ENCODE results near the gene CORO1C. TPM values are rescaled to one million over a fixed set of nuclear protein-coding genes. Genes with fewer than 3 reads are reported as not detected.
A peak's percentile ranks its signal among the peaks of the same experiment; 100 is the strongest.

The CORO1C gene
- total and polyA plus RNA-seq, 9 of the 15 experiments (the other 6 are each of a cell fraction or from before 2014, with no cell fraction given) = 55.2 to 280 (median 150) TPM

GRCh38 chr12:108729612-108730364 is 1.5 kb downstream of the CORO1C start (continued):
- TF ChIP-seq E4F1 (CRISPR knock-in tag; IDR thresholded peaks at IDR 0.05; ENCODE audit: borderline replicate concordance) = no peak
- no peak for TF ChIP-seq ESRRB (CRISPR knock-in tag; IDR thresholded peaks at IDR 0.05; ENCODE audit: borderline replicate concordance)
- no peak for TF ChIP-seq ZHX1 (conservative IDR thresholded peaks at IDR 0.05; ENCODE audit: low read length)
- peak; percentile 65 for TF ChIP-seq ZNF431 (CRISPR knock-in tag; IDR thresholded peaks at IDR 0.05)
- no peak for TF ChIP-seq PBX2 (CRISPR knock-in tag; IDR thresholded peaks at IDR 0.05; ENCODE audit: low read depth)
- peak; percentile 76 for TF ChIP-seq PBX2 (tag; conservative IDR thresholded peaks at IDR 0.05; ENCODE audit: low read depth)
- TF ChIP-seq, protein P1, sequence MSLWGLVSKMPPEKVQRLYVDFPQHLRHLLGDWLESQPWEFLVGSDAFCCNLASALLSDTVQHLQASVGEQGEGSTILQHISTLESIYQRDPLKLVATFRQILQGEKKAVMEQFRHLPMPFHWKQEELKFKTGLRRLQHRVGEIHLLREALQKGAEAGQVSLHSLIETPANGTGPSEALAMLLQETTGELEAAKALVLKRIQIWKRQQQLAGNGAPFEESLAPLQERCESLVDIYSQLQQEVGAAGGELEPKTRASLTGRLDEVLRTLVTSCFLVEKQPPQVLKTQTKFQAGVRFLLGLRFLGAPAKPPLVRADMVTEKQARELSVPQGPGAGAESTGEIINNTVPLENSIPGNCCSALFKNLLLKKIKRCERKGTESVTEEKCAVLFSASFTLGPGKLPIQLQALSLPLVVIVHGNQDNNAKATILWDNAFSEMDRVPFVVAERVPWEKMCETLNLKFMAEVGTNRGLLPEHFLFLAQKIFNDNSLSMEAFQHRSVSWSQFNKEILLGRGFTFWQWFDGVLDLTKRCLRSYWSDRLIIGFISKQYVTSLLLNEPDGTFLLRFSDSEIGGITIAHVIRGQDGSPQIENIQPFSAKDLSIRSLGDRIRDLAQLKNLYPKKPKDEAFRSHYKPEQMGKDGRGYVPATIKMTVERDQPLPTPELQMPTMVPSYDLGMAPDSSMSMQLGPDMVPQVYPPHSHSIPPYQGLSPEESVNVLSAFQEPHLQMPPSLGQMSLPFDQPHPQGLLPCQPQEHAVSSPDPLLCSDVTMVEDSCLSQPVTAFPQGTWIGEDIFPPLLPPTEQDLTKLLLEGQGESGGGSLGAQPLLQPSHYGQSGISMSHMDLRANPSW (CRISPR knock-in tag; IDR thresholded peaks at IDR 0.05) = no peak
- TF ChIP-seq ARHGAP35 (IDR thresholded peaks at IDR 0.05; ENCODE audit: partially characterized antibody) = no peak
- TF ChIP-seq ZNF77 (CRISPR knock-in tag; IDR thresholded peaks at IDR 0.05) = no peak
- TF ChIP-seq SMARCA4 (IDR thresholded peaks at IDR 0.05) = peak; percentile 50
- no peak for TF ChIP-seq SMARCA5 (IDR thresholded peaks at IDR 0.05)
- no peak for TF ChIP-seq E2F8 (IDR thresholded peaks at IDR 0.05; ENCODE audit: low read depth, partially characterized antibody)
- TF ChIP-seq GABPA (tag; conservative IDR thresholded peaks at IDR 0.05; ENCODE audit: low read depth) = 0 out of 2 replicates have a peak, but pooled peaks have one; percentile 38
- peak; percentile 79 for TF ChIP-seq SOX6 (IDR thresholded peaks at IDR 0.05)
